GM12878 (cell line): ENCODE measurements around the gene RGS18. TPM values are rescaled to one million over a fixed set of nuclear protein-coding genes. Genes with fewer than 3 reads are reported as not detected.

Experiments used
- ATAC-seq: fragments of 200-7000 bp; cut with Tn5 transposase; 3 replicates; pipeline ENCODE4 v1.9.1; 2020; ENCODE audit warnings: mild to moderate bottlenecking, moderate library complexity
- BruUV-seq: library from RNA; stranded (reverse); fragments of 400-500 nt; replicated peaks from 2 replicates; lab custom pipeline; 2021; lab: Mats Ljungman, UMichigan
- CTCF ChIA-PET: fragments of 300-600 bp; sonication (Branson Sonifier 250); formaldehyde crosslinking; extraction: SDS; loops from one replicate; lab custom pipeline; 2021; ENCODE audit warnings: inconsistent platforms; lab: Yijun Ruan, JAX
- POLR2A ChIA-PET: fragments of 350-600 bp; formaldehyde crosslinking; extraction: SDS; loops from one replicate; lab custom pipeline; 2021; ENCODE audit warnings: inconsistent platforms; lab: Charles Lee
- RAD21 ChIA-PET: fragments of 300-600 bp; sonication (Branson Sonifier 250); formaldehyde crosslinking; loops from one replicate; lab custom pipeline; 2023; ENCODE audit warnings: antibody characterized with exemption; ENCODE audit not compliant: unreplicated experiment; lab: Charles Lee
- SMC1A ChIA-PET: fragments of 300-600 bp; sonication (Branson Sonifier 250); formaldehyde crosslinking; loops from one replicate; lab custom pipeline; 2023; ENCODE audit not compliant: unreplicated experiment, uncharacterized antibody; lab: Charles Lee
- DNase-seq: peaks from one replicate; pipeline ENCODE4 v3.0.0-alpha.2; 2011; ENCODE audit warnings: low read depth, low spot score
- FAIRE-seq: peaks from 3 replicates; lab custom pipeline; 2011; peaks lifted over from hg19 to GRCh38; lab: Jason Lieb, UNC
- H2AFZ ChIP-seq: 2 replicates; pipeline ENCODE4 v1.6.0; 2011; ENCODE audit warnings: low read depth, low read length, control low read depth; ENCODE audit not compliant: control insufficient read depth
- H3K27ac ChIP-seq: 2 replicates; pipeline ENCODE4 v1.5.1; 2011; ENCODE audit warnings: control low read depth; ENCODE audit not compliant: control insufficient read depth, insufficient read depth
- H3K27me3 ChIP-seq, 2 experiments: replicated peaks in 1 of 2; 2 replicates each; pipeline versions ENCODE4 v1.6.0 to v1.6.1; 2011; ENCODE audit warnings: low read length in 1 of 2; ENCODE audit not compliant: control insufficient read depth in 2 of 2, insufficient read depth in 2 of 2
- H3K36me3 ChIP-seq, 2 experiments: 2 replicates each; pipeline ENCODE4 v1.5.1; 2011; ENCODE audit warnings: low read length in 1 of 2; ENCODE audit not compliant: control insufficient read depth in 2 of 2, insufficient read depth in 2 of 2
- H3K4me1 ChIP-seq: 2 replicates; pipeline ENCODE4 v1.6.1; 2011; ENCODE audit warnings: mild to moderate bottlenecking, low read length, moderate library complexity, mixed read lengths; ENCODE audit not compliant: control insufficient read depth, insufficient read depth
- H3K4me2 ChIP-seq: 2 replicates; pipeline ENCODE4 v1.6.0; 2011; ENCODE audit warnings: control low read depth; ENCODE audit not compliant: control insufficient read depth, insufficient read depth
- H3K4me3 ChIP-seq: fragments of 200-600 bp; sonication (generic); 2 replicates; pipeline ENCODE4 v1.5.1; 2016
- H3K79me2 ChIP-seq: 2 replicates; pipeline ENCODE4 v1.6.0; 2011; ENCODE audit warnings: low read length; ENCODE audit not compliant: control insufficient read depth, insufficient read depth
- H3K9ac ChIP-seq: 2 replicates; pipeline ENCODE4 v1.8.0; 2011; ENCODE audit warnings: low read length, control low read depth, mixed read lengths; ENCODE audit not compliant: control insufficient read depth, insufficient read depth
- H3K9me3 ChIP-seq: replicated peaks from 3 replicates; pipeline ENCODE4 v1.5.1; 2011; ENCODE audit warnings: mild to moderate bottlenecking, low read length; ENCODE audit not compliant: control insufficient read depth, insufficient read depth
- H4K20me1 ChIP-seq: 2 replicates; pipeline ENCODE4 v1.6.0; 2011; ENCODE audit not compliant: control insufficient read depth, insufficient read depth
- ATF7 ChIP-seq: fragments of 450-650 bp; IDR thresholded peaks from 2 replicates; pipeline ENCODE4 v1.6.1; 2016; ENCODE audit warnings: low read depth, mild to moderate bottlenecking
- FOXM1 ChIP-seq: IDR thresholded peaks from 2 replicates; pipeline ENCODE4 v1.6.1; 2012; ENCODE audit warnings: low read depth, mild to moderate bottlenecking, inconsistent platforms, low read length, moderate library complexity
- JUND ChIP-seq: IDR thresholded peaks from 2 replicates; pipeline ENCODE4 v1.6.1; 2012; ENCODE audit warnings: low read depth, mild to moderate bottlenecking, low read length, improper control_type of control experiment, moderate library complexity
- NRF1 ChIP-seq: conservative IDR thresholded peaks from 2 replicates; pipeline ENCODE4 v1.6.1; 2011; ENCODE audit warnings: mild to moderate bottlenecking, low read depth, low read length, improper control_type of control experiment
- RBBP5 ChIP-seq: fragments of 200-600 bp; sonication (generic); conservative IDR thresholded peaks from 2 replicates; pipeline ENCODE4 v1.6.1; 2016
- SMC3 ChIP-seq: IDR thresholded peaks from 2 replicates; pipeline ENCODE4 v1.6.1; 2011; ENCODE audit warnings: low read length, improper control_type of control experiment, borderline replicate concordance
- USF1 ChIP-seq: IDR thresholded peaks from 2 replicates; pipeline ENCODE4 v1.6.1; 2011; ENCODE audit warnings: borderline replicate concordance, low read depth, mild to moderate bottlenecking, moderate library complexity, mixed read lengths, low read length; ENCODE audit not compliant: insufficient read depth; ENCODE audit errors: extremely low read length
- ZZZ3 ChIP-seq: IDR thresholded peaks from 2 replicates; pipeline ENCODE4 v1.6.1; 2011; ENCODE audit warnings: low read depth; ENCODE audit not compliant: control insufficient read depth, insufficient read length
- in situ Hi-C: fragments of 300-500 bp; cut with MboI; formaldehyde crosslinking; loops from 9 replicates; pipeline ENCODE4 v1.14.3; 2018; ENCODE audit warnings: mixed read lengths
- intact Hi-C: fragments of 100-400 bp; cut with micrococcal nuclease; formaldehyde crosslinking; loops from one replicate; pipeline ENCODE4 v1.14.2; 2022; ENCODE audit not compliant: unreplicated experiment
- polyA plus RNA-seq, 11 experiments: library from polyadenylated mRNA; depleted of rRNA in 4 of 11; unstranded in 6 of 11; stranded (reverse) in 5 of 11; fragments of >200 nt; fragmentation: Nextera tagmentation in 4 of 11; fragmentation: Illumina TruSeq in 1 of 11; extraction: Ambion mirVana in 4 of 11; extraction: Trizol in 1 of 11; gene quantifications; 1 replicate in 1 of 11; 2 replicates in 10 of 11; pipeline versions ENCODE4 v1.2.1 to v1.2.3, GENCODE V29; 2011 to 2016; ENCODE audit warnings: inconsistent platforms in 2 of 11, missing spikeins in 2 of 11, low read depth in 1 of 11
- total RNA-seq, 4 experiments: library from RNA; depleted of rRNA in 3 of 4; stranded (reverse); fragments of >200 nt in 3 of 4; fragmentation: Illumina TruSeq in 1 of 4; extraction: Trizol in 1 of 4; gene quantifications; 2 replicates each; pipeline versions ENCODE4 v1.2.1 to v1.2.3, GENCODE V29; 2013 to 2021
- TF ChIP-seq, protein P1 (sequence below): fragments of 450-650 bp; formaldehyde crosslinking; IDR thresholded peaks from 2 replicates; pipeline ENCODE4 v1.5.0; 2022; ENCODE audit warnings: mild to moderate bottlenecking, missing genetic modification characterization
- TF ChIP-seq, protein P2 (sequence below): fragments of 450-650 bp; IDR thresholded peaks from 2 replicates; pipeline ENCODE4 v1.6.1; 2018; ENCODE audit warnings: borderline replicate concordance, mild to moderate bottlenecking; ENCODE audit not compliant: partially characterized antibody

Gene RGS18
- total and polyA plus RNA-seq, 10 of the 15 experiments (the other 5 are each of a cell fraction or from before 2014, with no cell fraction given), result not detected

DNA sequence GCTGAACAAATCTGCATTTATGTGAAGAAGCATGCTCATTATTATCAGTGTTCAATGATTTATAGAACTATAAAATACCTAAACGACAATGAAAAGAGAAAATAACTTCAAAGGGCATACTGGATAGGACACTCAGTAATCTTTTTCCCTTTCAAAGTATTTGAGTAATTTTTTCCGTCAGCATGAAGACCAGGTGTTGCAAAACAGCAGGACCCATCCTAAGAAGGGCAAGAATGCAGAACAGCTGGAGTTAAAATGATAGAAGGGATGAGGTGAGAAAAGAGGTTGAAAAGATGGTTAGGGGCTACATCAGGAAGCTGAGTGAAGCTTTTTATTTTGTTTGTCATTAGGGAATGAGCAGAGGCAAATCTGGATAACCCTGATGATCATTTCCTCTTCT is 7.1 kb upstream of the RGS18 start (continued):
- no peak for TF ChIP-seq USF1
- no peak for TF ChIP-seq JUND
- TF ChIP-seq, all 136 proteins: peak for 0

GRCh38 chr1:192153276-192153675 is 5.0 kb upstream of the RGS18 start:
- ATAC-seq, result no peak
- Histone ChIP-seq H3K4me1 (no peaks in the 10 kb centered on the region), H3K27ac (no peak overlapping the region), H3K4me2 (no peak overlapping the region), H3K36me3 (no peaks in the 10 kb centered on the region), H4K20me1 (no peaks in the 10 kb centered on the region), H3K27me3 (no peaks in the 10 kb centered on the region), H3K9ac (no peak overlapping the region), H3K9me3 (no peaks in the 10 kb centered on the region), H3K79me2 (no peaks in the 10 kb centered on the region), H3K4me3 (no peak overlapping the region), H2AFZ (no peak overlapping the region)
- SMC1A ChIA-PET, result no interaction called here
- FAIRE-seq, result no peak
- no peak for DNase-seq
- CTCF ChIA-PET, result interaction anchor here (0.6 kb wide), 1 partner anchor 59 kb away, joined by 3 read pairs; no protein-coding TSS in a partner anchor
- RAD21 ChIA-PET, result no interaction called here
- BruUV-seq, result no TSS peak
- POLR2A ChIA-PET, result no interaction called here
- TF ChIP-seq FOXM1 (no peak), RBBP5 (no peak), NRF1 (no peak), SMC3 (no peak)
- in situ Hi-C loops, result no loop called here
- intact Hi-C loops, result no loop called here

DNA sequence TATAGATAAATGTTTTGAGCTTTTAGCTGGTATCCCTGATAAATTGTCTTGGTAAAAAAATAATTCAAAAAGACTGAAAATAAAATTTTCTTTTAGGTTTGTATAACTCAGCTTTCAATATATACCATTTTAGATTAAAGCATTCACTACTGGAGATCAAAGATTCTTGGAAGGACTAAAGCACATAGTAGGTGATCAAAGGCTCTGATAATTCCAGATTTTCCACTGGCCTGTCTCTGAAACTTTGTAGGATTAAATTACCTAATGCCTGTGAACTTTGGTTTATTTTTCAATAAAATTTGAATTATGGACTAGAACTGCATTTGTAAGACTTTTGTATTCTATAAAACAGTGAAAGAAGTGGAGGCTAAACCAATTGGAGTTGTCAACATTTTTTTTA is 1.2 kb upstream of the RGS18 start:
- RAD21 ChIA-PET, result no interaction called here
- SMC1A ChIA-PET, result interaction anchor here (0.7 to 1.1 kb wide), 2 partner anchors 39 to 586 kb away, joined by 3 to 4 read pairs; no protein-coding TSS in a partner anchor
- Histone ChIP-seq H3K4me3 (no peak overlapping the region), H3K9me3 (no peaks in the 10 kb centered on the region), H3K9ac (no peak overlapping the region), H3K36me3 (no peaks in the 10 kb centered on the region), H3K4me1 (no peaks in the 10 kb centered on the region), H3K4me2 (no peak overlapping the region), H3K27ac (no peak overlapping the region), H4K20me1 (no peaks in the 10 kb centered on the region), H2AFZ (no peak overlapping the region), H3K79me2 (no peaks in the 10 kb centered on the region), H3K27me3 (no peaks in the 10 kb centered on the region)
- in situ Hi-C loops (no loop called here), intact Hi-C loops (no loop called here)
- no TSS peak for BruUV-seq
- FAIRE-seq (no peak), DNase-seq (no peak), ATAC-seq (no peak)
- CTCF ChIA-PET, result no interaction called here
- POLR2A ChIA-PET, result no interaction called here
- TF ChIP-seq ZZZ3, result no peak
- no peak for TF ChIP-seq ATF7
- TF ChIP-seq, protein P1, sequence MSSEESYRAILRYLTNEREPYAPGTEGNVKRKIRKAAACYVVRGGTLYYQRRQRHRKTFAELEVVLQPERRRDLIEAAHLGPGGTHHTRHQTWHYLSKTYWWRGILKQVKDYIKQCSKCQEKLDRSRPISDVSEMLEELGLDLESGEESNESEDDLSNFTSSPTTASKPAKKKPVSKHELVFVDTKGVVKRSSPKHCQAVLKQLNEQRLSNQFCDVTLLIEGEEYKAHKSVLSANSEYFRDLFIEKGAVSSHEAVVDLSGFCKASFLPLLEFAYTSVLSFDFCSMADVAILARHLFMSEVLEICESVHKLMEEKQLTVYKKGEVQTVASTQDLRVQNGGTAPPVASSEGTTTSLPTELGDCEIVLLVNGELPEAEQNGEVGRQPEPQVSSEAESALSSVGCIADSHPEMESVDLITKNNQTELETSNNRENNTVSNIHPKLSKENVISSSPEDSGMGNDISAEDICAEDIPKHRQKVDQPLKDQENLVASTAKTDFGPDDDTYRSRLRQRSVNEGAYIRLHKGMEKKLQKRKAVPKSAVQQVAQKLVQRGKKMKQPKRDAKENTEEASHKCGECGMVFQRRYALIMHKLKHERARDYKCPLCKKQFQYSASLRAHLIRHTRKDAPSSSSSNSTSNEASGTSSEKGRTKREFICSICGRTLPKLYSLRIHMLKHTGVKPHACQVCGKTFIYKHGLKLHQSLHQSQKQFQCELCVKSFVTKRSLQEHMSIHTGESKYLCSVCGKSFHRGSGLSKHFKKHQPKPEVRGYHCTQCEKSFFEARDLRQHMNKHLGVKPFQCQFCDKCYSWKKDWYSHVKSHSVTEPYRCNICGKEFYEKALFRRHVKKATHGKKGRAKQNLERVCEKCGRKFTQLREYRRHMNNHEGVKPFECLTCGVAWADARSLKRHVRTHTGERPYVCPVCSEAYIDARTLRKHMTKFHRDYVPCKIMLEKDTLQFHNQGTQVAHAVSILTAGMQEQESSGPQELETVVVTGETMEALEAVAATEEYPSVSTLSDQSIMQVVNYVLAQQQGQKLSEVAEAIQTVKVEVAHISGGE (CRISPR knock-in tag), result no peak
- TF ChIP-seq, protein P2, sequence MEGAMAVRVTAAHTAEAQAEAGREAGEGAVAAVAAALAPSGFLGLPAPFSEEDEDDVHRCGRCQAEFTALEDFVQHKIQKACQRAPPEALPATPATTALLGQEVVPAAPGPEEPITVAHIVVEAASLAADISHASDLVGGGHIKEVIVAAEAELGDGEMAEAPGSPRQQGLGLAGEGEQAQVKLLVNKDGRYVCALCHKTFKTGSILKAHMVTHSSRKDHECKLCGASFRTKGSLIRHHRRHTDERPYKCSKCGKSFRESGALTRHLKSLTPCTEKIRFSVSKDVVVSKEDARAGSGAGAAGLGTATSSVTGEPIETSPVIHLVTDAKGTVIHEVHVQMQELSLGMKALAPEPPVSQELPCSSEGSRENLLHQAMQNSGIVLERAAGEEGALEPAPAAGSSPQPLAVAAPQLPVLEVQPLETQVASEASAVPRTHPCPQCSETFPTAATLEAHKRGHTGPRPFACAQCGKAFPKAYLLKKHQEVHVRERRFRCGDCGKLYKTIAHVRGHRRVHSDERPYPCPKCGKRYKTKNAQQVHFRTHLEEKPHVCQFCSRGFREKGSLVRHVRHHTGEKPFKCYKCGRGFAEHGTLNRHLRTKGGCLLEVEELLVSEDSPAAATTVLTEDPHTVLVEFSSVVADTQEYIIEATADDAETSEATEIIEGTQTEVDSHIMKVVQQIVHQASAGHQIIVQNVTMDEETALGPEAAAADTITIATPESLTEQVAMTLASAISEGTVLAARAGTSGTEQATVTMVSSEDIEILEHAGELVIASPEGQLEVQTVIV, result no peak
